Measurements from ENCODE around the gene FIS1.

GRCh38 chr7:101277155-101277554 is 32.3 kb upstream of the FIS1 start:
- TF ChIP-seq OSR1 (CRISPR knock-in tag; IDR thresholded peaks at IDR 0.05), result no peak
- no peak for TF ChIP-seq ARNTL (CRISPR knock-in tag; IDR thresholded peaks at IDR 0.05; ENCODE audit: borderline replicate concordance, low read depth)
- TF ChIP-seq PATZ1 (CRISPR knock-in tag; IDR thresholded peaks at IDR 0.05; ENCODE audit: borderline replicate concordance), result no peak
- no peak for TF ChIP-seq ZNF70 (CRISPR knock-in tag; IDR thresholded peaks at IDR 0.05)
- TF ChIP-seq TSHZ2 (CRISPR knock-in tag; IDR thresholded peaks at IDR 0.05), result no peak
- TF ChIP-seq ZNF565 (CRISPR knock-in tag; conservative IDR thresholded peaks at IDR 0.05; ENCODE audit: low read depth), result no peak
- no peak for TF ChIP-seq GLIS3 (CRISPR knock-in tag; IDR thresholded peaks at IDR 0.05)
- TF ChIP-seq POU6F1 (CRISPR knock-in tag; IDR thresholded peaks at IDR 0.05; ENCODE audit: borderline replicate concordance, low read depth), result no peak
- TF ChIP-seq ZFP3 (CRISPR knock-in tag; IDR thresholded peaks at IDR 0.05), result no peak
- no peak for TF ChIP-seq ZFP30 (CRISPR knock-in tag; IDR thresholded peaks at IDR 0.05)
- TF ChIP-seq ESRRG (CRISPR knock-in tag; IDR thresholded peaks at IDR 0.05), result no peak
